Fibroblast of the aortic adventitia (primary cell): ENCODE results near the gene GNAI2. TPM values are rescaled to one million over a fixed set of nuclear protein-coding genes. Genes with fewer than 3 reads are reported as not detected.
A peak's percentile ranks its signal among the peaks of the same experiment; 100 is the strongest.

Experiments used
- DNase-seq: peaks from one replicate; pipeline ENCODE4 v3.0.0-alpha.2; 2010; ENCODE audit warnings: low read depth
- H3K4me3 ChIP-seq: 2 replicates; pipeline ENCODE4 v1.5.1; 2011; ENCODE audit warnings: low read depth, mild to moderate bottlenecking, control low read depth, low read length, moderate library complexity
- CTCF ChIP-seq: IDR thresholded peaks from 2 replicates; pipeline ENCODE4 v1.5.1; 2011; ENCODE audit warnings: mild to moderate bottlenecking, low read length, control low read depth, inconsistent platforms; ENCODE audit not compliant: insufficient read depth
- total RNA-seq: library from RNA; depleted of rRNA; stranded (reverse); fragments of >200 nt; gene quantifications from 2 replicates; pipeline ENCODE4 v1.2.3, GENCODE V29; 2012; ENCODE audit warnings: low replicate concordance

Gene GNAI2
- total RNA-seq, 1 donor: 195 TPM

DNA sequence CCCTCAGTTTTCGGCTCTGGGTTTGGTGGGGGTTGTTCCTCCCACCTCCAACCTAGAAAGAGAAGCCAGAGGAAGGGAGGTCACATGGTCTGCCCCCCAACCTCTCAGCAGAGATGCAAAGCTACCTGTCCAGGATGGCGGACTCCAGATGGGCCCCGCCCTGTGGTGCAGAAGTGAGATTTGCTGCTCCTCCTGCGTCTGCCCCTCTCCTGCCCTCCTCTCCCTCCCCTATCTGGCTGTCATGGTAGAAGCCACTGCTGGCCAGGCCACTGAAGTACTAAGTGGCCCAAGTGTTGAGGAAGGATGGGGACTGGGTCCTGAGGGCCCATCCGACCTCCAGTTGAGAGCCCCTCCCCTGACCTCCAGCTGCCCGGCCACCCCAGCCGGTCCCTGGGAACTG lies 30.8 kb downstream of the GNAI2 start:
- TF ChIP-seq CTCF: no peak
- DNase-seq: no peak
- peak overlapping the region; percentile 61 for H3K4me3 ChIP-seq

DNA sequence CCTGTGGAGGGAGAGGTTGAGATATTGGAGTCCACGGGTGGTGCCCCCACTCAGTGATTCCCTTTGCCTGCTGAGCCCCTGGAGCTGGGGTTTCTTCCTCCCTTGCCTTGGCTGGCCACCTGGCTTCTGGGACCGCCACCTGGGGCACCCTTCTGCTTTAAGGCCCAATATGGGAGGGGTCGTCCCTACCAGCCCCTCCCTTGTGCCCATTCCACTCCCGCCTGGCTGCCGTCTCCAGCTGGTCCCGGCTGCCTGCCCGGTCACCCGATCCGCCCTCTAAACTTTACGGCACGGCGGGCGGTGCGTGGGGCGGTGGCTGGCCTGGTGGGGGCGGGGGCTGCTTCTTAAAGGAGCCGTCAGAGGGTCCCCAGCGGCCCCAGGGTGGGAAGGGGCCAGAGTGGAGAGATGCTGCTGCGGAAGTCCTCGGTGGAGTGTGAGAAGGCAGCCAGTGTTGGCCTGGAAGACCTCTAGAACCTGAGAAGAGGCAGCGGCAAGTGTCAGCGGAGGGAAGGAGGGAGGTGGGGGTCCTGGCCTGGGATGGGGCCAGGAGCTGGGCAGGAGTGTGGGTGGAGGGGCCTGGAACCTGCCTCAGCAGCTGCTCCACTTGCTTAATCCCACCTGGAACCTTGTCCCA lies 31.4 kb downstream of the GNAI2 start:
- TF ChIP-seq CTCF: no peak
- DNase-seq: no peak
- H3K4me3 ChIP-seq: peak overlapping the region; percentile 61

DNA sequence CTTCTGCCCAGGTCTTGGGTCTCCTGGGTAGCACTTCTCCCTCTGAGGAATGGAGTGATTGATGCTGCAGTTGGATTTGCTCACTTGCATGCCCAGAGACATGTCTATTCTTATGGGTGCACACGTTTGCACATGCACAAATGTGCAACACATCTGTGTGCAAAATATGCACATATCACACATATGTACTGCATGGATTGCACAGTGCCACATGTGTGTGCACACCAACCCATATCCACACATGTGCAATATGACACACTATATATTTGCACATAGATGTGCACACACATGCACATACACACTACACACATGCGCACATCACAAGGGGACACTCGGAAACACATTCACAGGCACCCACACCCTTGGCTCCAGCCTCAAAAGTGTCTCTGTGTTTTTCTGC lies 32.3 kb downstream of the GNAI2 start:
- DNase-seq: no peak
- TF ChIP-seq CTCF: no peak
- H3K4me3 ChIP-seq: peak overlapping the region; percentile 58

DNA sequence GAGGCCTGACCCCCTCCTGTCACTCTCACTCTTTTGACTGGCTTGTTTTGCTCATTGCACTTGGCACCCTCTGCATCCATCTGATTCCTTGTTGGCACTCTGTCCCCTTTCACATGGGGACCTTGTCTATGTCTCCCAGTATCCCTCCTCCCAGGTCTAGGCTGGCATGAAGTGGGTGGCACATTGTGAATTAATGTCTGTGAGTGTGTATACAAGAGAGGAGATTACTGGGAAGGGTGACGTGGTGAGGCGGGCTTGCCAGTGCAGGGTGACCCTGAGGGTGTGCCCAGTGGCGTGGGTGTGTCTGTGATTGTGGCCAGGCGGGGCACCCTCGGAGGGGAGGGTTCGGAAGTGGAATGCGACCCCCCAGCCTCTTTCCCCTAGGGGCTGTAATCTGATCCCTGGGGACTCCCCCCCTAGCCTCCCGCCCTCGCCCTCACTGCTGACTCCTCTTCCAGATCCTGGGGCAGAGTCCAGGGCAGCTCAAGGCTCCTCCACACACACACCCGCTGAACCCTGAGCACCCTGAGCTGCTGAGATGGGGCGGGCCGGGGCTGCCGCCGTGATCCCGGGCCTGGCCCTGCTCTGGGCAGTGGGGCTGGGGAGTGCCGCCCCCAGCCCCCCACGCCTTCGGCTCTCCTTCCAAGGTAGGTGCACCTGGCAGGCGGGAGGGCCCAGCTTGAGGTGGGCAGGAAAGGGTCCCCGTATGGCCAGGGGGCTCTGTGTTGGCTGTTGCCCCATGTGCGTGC lies 32.9 kb downstream of the GNAI2 start, which contains the start of gene SEMA3B:
Gene SEMA3B (plus strand): TSS at position 445 of the 749 bp plus-strand sequence. CDS start 94 bp downstream, at position 539.
- peak within 1 kb of the TSS; percentile 58 for H3K4me3 ChIP-seq
- no peak for TF ChIP-seq CTCF
- DNase-seq: peak; percentile 58

GRCh38 chr3:50269460-50269859 lies 33.5 kb downstream of the GNAI2 start:
- H3K4me3 ChIP-seq: peak overlapping the region; percentile 48
- no peak for DNase-seq
- no peak for TF ChIP-seq CTCF

DNA sequence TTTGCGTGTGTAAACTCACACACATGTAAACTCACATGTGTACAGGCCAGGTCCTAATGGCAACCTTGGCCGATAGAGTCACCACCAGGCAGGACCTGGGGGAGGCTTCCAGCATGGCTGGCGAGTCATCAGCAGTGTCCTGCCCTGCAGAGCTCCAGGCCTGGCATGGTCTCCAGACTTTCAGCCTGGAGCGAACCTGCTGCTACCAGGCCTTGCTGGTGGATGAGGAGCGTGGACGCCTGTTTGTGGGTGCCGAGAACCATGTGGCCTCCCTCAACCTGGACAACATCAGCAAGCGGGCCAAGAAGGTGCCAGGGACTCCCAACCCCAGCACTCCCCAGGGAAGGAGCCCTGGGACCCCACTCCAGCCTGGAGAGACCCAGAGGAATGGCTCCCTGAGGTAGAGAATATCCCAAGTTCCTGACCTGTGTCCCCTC lies 34.0 kb downstream of the GNAI2 start:
- peak; percentile 45 for DNase-seq
- peak overlapping the region; percentile 48 for H3K4me3 ChIP-seq
- no peak for TF ChIP-seq CTCF
